GM18519 (cell line): ENCODE data around the gene TBC1D14.

Source experiments
- ATAC-seq: cut with Tn5 transposase; IDR thresholded peaks from one replicate; pipeline ENCODE4 v1.9.1; 2021; ENCODE audit warnings: mild to moderate bottlenecking, moderate library complexity; ENCODE audit not compliant: unreplicated experiment, low FRiP score

Gene TBC1D14

DNA sequence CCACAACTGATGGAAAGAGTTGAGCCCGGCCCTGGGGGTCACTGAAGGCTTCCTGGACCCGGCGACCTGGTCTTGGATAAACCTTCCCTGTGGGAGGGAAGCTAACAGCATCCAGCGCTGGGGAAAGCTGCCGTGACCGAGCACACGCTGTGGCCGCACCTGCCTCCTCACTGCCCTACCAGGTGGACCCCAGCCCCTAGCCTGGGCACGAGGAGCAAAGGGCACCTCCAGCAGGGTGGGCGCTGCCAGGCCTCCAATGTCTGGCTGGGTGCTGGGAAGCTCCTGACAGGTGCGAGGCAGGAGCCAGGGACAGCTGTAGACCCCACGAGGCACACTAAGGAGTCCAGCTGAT lies 141.5 kb downstream of the TBC1D14 start:
- ATAC-seq = no peak

DNA sequence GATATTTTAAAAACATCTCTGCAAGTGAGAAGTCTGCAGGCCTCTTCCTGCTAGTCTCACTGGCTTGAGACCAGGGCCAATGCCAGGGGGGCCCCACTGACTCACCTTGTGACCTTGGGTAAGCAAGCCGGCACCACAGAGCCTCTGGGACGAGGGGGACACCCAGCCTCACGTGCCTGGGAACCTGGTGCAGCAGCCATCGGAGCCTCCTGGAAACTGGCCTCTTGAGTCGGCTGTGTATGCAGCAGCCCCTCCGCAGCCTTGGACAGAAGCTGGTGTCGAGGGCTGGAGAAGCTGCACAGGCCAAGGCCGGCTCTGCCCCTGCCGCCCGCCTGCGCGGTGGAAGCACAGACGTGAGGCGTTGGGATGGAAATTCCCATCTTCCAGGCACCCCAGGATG lies 142.3 kb downstream of the TBC1D14 start:
- no peak for ATAC-seq

DNA sequence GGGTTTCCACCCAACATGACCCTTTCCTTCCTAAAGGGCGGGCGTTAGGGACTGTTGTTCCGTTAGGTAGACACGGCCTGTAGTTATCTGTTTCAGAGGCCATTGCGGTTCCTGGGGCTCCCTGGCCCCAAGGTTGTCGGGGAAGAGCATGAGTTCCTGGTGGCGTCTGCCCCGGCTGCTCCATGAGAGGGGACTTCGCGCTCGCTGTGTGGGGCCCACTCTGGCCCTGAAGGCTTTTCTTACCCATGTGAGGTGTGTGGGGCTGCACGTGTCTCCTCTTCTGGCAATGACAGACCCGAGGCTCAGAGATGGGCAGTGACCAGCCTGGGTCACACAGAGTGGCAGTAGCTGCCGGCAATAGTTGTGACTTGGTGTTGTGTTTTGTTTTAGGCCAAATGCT lies 142.7 kb downstream of the TBC1D14 start:
- no peak for ATAC-seq

DNA sequence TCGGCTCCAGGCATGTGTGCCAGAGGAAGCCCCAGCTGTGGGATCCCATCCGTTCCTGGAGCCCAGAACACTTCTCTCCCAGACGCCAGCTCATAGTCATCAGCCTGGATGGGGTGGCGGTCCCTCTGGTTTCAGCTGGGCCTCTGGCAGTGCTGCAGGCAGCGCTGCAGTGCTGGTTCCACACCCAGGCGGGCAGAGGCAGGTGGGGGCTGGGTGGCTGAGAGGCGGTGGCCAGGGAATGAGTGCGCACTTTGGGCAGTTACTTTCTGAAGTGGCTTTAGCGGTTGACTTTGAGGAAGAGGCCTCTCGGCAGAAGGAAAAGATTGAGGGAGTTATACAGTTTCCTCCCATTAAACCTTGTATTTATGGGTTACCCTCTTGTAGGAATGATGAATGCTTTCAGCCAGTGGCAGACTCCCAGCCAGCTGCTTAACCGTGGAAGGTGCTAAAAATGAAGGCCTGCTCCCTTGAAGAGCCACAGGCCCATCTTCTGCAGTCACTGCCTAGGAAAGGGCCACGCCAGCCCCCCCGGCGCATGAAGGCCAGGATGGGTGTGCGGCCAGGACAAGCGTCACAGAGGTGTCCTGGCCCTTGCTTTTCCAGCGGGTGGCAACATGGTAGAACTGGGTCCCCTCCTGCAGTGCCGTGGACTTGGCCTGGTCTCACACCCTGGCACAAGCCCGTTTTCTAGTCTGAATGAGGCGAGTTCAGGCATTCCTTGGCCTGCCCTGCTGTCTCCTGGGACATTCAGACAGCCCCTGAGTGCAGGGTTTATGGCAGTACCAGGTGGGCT lies 143.5 kb downstream of the TBC1D14 start:
- ATAC-seq = no peak

DNA sequence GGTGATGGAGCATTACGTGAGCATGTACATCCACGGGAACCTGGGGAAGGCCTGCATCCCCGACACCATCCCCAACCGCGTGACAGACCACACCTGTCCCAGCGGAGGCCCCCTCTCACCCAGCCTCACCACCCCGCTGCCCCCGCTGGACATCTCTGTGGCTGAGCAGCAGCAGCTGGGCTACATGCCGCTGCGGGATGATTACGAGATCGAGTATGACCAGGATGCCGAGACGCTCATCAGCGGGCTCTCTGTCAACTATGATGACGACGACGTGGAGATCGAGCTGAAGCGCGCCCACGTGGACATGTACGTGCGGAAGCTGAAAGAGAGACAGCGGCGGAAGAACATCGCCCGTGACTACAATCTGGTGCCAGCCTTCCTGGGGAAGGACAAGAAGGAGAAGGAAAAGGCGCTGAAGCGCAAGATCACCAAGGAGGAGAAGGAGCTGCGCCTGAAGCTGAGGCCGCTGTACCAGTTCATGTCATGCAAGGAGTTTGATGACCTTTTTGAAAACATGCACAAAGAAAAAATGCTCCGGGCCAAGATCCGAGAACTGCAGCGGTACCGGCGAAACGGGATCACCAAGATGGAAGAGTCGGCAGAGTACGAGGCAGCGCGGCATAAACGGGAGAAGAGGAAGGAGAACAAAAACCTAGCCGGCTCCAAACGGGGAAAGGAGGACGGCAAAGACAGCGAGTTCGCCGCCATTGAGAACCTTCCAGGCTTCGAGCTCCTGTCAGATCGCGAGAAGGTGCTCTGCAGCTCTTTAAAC lies 144.7 kb downstream of the TBC1D14 start:
- ATAC-seq = no peak

DNA sequence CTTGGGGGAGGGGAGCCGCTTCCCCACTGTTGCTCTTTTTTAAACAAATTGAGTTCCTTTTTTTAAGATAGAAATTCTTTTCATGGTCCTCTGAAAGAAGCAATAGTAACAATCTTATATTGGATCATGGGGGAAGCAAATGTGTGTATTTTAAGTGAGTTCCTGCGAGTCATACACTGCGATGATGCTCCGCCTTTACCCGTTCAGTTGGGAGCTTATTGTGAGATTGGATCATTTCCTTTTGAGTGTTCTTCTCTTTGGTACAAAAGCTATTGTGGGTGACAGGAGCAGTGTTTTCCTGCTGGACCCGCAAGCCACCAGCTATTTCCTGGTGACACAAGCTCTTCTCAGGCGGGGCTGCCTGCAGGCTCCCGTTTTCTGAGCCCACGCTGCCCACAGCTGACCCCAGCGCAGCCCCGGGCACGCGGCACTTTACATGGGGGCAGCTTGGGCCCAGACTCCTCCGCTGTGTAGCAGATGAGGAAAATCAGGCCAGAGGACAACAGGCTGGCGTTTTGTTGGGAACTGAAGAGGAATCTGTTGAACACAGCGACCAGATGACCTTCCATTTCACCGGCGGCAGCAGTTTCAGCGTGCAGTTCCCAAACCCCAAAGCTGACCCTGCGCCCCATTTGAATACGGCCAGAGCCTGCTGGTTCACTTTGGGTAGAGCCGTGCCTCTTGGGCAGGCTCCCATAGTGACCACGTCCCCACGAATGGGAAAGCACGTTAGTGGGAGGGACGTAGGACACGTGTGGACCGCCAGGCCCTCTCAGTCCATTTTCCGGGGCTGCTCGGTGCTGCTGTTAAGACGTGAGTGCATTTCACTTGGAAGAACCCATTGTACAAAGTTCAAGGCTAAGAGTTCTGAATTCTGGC lies 145.7 kb downstream of the TBC1D14 start:
- no peak for ATAC-seq

DNA sequence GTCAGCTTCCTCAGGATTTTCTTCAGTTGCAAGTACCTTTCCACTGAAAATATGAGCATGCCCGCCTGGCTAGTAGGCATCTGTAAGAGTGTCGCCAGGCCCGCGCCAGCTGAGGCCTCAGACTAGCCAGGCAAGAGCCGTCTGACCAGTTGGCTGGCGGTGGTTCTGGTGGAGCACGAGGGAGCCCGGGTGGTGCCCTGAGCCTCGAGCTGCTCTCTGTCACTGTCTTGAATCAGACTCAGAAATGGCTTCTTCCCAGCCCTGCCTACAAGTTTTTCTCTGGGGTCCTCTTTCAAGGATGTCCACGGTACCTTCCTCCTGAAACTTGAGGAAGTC lies 146.3 kb downstream of the TBC1D14 start:
- no peak for ATAC-seq

DNA sequence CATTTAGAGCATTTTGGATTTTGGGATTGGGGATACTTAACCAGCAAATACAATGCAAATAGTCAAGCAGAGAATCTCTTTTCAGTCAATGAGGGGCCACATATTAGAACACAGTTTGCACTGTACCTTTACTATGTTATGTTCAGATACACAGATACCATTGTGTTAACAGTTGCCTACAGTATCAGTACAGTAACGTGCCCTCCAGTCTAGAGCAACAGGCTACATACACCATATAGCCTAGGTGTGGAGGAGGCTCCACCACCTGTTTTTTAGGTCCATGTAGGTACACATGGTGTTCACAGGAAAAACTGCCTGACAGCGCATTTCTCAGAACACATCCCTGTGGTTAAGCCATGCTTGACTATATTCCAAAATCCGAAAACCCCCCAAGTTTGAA lies 149.2 kb downstream of the TBC1D14 start:
- ATAC-seq = no peak

DNA sequence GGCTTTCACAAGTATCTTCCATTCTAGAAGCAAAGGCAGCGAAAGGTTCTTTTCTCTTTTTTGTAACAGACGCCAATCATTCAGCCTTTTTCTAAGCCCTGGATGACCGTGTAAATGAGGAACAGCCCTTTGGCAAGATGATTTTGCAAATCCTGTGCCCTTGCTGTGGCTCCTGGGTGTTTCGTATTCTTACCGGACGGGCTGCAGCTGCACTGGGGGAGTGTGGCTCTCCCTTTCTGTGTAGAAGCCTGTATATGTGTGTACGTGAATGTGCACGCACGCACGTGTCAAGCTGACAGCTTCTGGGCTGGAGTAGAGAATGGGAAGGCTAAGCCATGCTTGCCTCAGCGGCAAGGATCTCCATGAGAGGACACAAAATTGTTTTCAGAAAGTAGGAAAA lies 150.0 kb downstream of the TBC1D14 start:
- ATAC-seq = no peak

DNA sequence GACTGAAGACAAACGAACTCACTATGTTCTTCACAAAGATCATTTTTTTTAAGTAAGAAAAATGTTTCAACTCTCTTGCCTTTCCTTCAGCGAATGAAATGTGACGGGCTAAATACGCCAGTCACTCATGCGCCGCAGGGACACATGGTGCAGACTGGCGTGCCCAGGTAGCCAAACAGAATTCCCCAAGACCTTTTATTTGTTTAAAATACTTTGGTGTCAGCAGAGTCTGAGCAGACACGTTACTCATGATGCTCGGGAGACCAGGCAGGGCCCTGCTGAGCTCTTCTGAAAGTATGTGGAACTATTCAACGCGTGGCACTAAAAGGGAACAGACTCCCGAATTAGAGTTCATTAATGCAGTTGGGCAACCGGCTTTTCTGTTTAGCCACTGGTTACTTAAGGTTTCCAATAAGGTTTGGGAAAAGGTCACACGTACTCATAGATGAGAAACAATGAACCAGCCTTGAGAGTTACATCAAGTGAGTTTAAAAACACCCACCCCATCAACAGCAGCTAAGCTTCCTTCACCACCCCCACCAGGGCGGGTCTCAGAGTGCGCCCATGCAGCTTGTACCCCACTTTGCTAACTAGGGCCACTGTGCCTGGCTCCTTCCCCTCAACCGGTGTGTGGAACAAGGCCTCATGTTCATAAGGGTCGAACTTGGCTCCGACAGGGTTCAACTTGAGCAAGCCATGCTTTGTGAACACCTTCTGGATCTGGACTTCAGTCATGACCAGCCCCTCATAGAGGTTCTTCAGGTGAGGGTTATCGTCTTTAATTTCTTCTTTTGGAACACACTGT lies 150.9 kb downstream of the TBC1D14 start:
- no peak for ATAC-seq

DNA sequence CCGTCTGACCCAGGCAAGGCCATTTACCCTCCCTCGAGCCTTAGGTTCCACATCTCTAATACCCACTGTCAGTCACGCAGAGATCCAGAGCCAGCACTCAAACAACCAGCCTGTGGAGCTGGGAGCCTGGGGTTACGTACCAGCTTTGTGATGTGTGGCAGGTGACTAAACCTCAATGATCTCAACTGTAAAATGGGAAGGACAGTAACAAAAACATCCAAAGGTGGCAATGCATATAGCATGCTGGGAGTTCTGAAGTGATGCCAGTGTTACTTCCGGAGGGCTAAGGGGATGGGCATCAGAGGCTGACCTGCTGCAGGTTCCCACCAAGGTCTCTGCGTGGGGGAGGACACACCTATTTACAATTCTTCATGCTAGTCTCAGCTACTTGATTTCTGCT lies 152.2 kb downstream of the TBC1D14 start:
- ATAC-seq = no peak

DNA sequence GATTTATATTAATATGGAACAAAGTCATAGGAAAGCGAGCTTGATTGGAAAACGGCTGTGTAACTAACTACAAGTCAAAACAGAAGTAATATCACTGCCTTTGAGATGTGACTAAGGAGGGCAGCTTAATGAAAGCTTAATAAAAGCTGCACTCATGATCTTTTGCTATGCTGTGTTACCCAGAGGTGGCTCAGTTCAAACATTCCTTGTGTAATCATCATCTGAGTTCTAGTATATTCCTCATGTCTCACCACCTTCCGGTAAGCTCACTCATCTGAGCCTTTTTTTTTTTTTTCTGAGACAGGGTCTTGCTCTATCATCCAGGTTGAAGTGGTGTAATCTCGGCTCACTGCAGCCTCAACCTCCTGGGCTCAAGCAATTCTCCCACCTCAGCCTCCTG lies 153.2 kb downstream of the TBC1D14 start:
- ATAC-seq = no peak

DNA sequence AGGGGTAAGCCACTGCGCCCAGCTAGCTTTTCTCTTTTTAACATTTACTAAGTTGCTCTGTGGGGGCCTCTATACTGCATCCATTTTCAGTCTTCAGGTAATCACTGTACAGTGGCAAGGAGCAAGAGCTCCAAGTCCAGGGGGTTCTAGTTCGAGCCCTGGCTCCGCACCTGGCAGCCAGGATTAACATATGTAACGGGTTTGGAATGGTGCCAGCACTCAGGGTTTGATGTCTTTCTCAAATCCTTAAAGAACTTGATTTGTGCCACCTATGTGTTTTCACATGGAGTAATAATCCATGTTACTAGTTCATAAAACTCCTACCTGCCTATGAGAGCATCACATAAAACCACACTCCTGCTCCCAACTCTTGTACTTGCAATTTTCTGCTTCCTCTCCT lies 153.7 kb downstream of the TBC1D14 start:
- ATAC-seq = no peak

DNA sequence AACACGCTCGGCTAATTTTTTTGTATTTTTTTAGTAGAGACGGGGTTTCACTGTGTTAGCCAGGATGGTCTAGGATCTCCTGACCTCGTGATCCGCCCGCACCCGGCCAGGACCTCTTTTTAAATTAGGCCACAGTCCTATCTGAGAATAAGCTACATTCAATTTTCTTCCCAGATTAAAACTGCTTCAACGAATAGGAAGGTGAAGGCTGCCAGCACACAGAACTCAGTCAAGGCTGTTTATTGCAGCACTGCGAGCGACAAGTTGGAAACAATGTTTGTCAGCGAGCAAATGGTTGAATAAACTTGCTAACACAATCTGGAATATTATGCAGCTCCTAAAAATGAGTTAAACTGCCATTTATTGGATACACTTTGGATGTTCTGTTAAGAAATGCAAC lies 156.4 kb downstream of the TBC1D14 start:
- no peak for ATAC-seq

DNA sequence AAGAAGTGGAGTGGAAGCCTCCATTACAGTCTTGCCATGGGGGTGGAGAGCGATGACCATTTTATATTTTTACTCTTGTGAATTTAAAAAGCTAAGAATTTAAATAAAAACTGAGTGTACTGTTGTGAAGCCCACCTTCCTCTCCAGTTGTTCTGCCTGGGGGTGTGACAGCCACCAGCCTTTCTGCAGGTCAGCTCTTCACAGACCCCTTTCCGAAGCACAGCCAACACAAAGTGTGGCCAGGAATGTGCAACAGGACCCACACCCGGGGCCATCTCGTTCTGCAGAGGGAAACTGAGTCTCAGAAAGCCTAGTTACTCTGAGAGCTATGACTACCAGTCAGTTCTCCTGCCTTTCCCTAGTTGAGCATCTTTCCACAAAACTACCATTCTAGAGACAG lies 156.9 kb downstream of the TBC1D14 start:
- ATAC-seq = no peak

DNA sequence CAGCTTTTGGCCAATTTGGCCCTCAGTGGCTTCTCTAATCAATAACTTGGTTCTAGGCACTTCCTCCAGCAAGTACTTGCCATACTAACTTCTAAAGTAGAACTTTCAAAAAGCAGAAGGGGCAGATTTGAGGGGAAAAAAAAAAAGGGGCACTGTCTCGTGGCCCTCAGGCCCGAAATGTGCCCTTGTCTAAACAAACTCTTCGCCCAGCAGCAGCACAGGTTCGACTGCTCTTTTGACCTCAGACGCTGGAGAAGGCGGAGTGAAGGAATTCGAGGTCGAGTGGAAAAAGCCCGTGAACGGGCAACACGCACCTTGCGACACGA lies 157.5 kb downstream of the TBC1D14 start:
- no peak for ATAC-seq

DNA sequence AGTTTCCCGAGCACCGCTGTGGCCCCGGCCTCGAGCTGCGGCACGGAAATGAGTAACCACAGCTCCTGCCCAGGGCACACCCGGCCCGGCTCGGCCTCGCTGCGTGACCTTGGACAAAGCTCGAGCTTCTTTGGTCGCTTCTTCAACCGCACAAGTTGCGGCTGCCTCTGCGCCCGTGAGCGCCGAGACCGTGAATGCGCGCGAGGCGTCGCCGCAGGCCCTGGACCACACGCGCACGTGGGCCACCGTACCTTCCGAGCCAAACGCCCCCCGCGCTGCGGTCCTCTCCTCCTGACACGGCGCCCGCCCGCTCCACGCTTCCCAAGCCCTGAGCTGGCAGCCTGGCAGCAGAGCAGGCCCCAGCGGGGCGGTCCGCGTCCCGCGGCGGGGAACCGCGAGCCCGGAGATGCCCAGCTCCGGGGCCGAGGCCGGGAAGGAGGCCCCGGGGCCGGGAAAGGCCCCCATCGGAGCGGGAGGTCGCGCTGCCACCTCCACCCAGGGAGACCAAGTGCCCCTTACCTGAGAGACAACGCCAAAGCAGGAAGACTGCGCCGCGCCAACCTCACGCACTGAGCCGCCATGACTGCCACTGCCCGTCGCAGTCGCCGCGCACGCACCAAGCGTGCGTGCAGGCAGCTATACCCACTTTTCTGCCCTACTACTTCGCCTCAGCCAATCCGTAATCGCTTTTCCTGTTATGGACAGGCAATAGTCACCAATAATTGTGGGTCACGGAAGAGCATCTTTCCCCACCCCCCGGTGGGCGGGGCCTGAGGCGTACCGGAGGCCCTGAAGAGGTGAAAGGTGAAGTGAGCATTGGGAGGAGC lies 158.0 kb downstream of the TBC1D14 start, which contains the start of gene GRPEL1:
TSS of gene GRPEL1 (minus strand) at position 613 of the 827 bp plus-strand sequence. CDS start at position 581, 32 bp downstream.
- ATAC-seq = peak; percentile 86

DNA sequence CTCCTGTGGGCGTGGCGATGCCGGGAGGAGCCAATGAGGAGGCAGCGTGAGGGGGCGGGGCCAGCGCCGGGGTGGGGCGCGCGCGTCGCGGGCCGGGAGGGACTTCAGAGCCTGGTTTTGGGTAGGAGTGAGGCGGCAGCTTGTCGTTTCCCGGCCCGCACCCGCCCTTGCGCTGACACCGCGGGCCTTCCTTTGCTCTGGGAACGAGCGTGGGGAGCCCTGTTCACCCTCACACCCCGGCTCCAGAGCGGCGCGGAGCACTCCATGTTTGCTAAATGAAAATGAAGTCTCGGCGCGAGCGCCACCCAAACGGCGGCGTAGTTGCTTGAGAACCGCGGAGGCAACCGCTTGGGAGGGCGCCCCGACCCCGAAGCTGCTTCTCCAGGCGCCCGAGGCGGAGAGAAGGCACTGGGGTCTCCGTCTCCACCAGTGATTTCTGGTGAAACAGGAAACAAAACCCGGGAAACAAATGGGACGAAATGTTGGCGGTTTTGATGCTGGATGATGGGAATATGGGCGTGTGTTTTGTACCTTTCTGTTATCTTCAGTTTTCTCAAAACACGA lies 158.7 kb downstream of the TBC1D14 start:
- peak; percentile 6 for ATAC-seq

DNA sequence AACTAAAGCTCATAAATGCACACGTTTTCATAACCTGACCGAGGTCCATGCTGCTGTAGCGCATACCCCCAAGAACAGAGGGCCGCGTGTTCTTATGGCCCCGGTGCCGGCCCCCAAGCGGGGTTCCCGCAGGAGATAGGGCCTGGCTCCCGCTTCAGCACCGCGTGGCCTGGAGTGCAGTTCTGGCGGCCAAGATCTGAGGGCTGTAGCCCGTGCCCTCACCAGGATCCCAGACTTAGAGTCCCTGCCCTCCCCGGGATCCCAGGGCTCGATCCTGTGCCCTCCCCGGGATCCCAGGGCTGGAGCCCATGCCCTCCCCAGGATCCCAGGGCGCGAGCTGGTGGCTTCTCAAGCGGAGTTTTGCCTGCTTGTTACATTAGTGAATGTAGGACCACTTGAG lies 159.3 kb downstream of the TBC1D14 start:
- no peak for ATAC-seq
